ENCODE measurements around the gene BRME1.

BRME1 gene

GRCh38 chr19:13864667-13865570, 41.0 kb downstream of the BRME1 start:
- Histone ChIP-seq H3K4me1 (ENCODE audit: control insufficient read depth, insufficient read depth, low read length) (no peaks in the 10 kb centered on the region; the same call in 1 of the 2 replicates), H3K9me3 (ENCODE audit: control insufficient read depth, insufficient read depth, low read depth, low read length) (no peaks in the 10 kb centered on the region), H3K4me3 (ENCODE audit: low read depth, low read length) (peak overlapping the region; percentile 60), H3K36me3 (ENCODE audit: control insufficient read depth in 2 of 2, insufficient read depth in 1 of 2, low read length in 2 of 2) (no peaks in the 10 kb centered on the region; a peak in 1 of 3 replicates), H3K27ac (ENCODE audit: extremely low read depth, low read depth, low read length) (peak overlapping the region; percentile 65; the same call in 1 of the 2 replicates)
- ChIA-PET POLR2A (interaction anchor here (0.6 to 1.3 kb wide), 3 partner anchors 10 to 196 kb away, joined by 3 read pairs; no protein-coding TSS in a partner anchor), CTCF (interaction anchor here (0.5 to 3.9 kb wide), 4 partner anchors 12 to 211 kb away, joined by 4 to 45 read pairs (median 14); partner anchors contain the start of gene C19orf53)
- TF ChIP-seq ZEB2 (tag by site-specific recombination; IDR thresholded peaks at IDR 0.05) (no peak), ZNF302 (tag by site-specific recombination; IDR thresholded peaks at IDR 0.05; ENCODE audit: low read depth) (no peak), BCL6B (tag by site-specific recombination; IDR thresholded peaks at IDR 0.05) (no peak), HIC1 (tag by site-specific recombination; IDR thresholded peaks at IDR 0.05) (peak; percentile 12; the same call in 1 of the 2 replicates), ZNF560 (tag by site-specific recombination; IDR thresholded peaks at IDR 0.05; ENCODE audit: borderline replicate concordance) (0 out of 2 replicates have a peak, but pooled peaks have one; percentile 13), PRDM1 (tag by site-specific recombination; IDR thresholded peaks at IDR 0.05) (no peak), ZSCAN30 (tag by site-specific recombination; IDR thresholded peaks at IDR 0.05) (no peak), SCRT1 (tag by site-specific recombination; IDR thresholded peaks at IDR 0.05; ENCODE audit: borderline replicate concordance) (no peak), ZNF341 (tag by site-specific recombination; IDR thresholded peaks at IDR 0.05; ENCODE audit: low read depth) (no peak), KLF10 (tag by site-specific recombination; IDR thresholded peaks at IDR 0.05) (no peak), ZNF629 (tag by site-specific recombination; IDR thresholded peaks at IDR 0.05) (no peak), ZNF266 (tag by site-specific recombination; IDR thresholded peaks at IDR 0.05; ENCODE audit: low read depth) (no peak), ZNF133 (tag by site-specific recombination; IDR thresholded peaks at IDR 0.05) (no peak), KLF1 (tag by site-specific recombination; IDR thresholded peaks at IDR 0.05) (peak; percentile 66; the same call in 1 of the 2 replicates), ZBTB7A (tag by site-specific recombination; IDR thresholded peaks at IDR 0.05; ENCODE audit: low read depth) (peak; percentile 66; the same call in 1 of the 2 replicates), ZNF549 (tag by site-specific recombination; IDR thresholded peaks at IDR 0.05) (no peak), ZNF785 (tag by site-specific recombination; IDR thresholded peaks at IDR 0.05) (no peak), ZNF398 (tag by site-specific recombination; IDR thresholded peaks at IDR 0.05) (no peak), ZNF404 (tag by site-specific recombination; IDR thresholded peaks at IDR 0.05) (no peak), ZNF654 (tag by site-specific recombination; IDR thresholded peaks at IDR 0.05; ENCODE audit: low read depth) (no peak), ZNF777 (tag by site-specific recombination; IDR thresholded peaks at IDR 0.05; ENCODE audit: borderline replicate concordance) (no peak; the same call in none of the 2 replicates), ZNF391 (tag by site-specific recombination; IDR thresholded peaks at IDR 0.05; ENCODE audit: borderline replicate concordance, low read depth) (no peak), ZBTB48 (tag by site-specific recombination; IDR thresholded peaks at IDR 0.05) (peak; percentile 53; the same call in 1 of the 2 replicates), ZNF488 (tag by site-specific recombination; IDR thresholded peaks at IDR 0.05) (no peak), ZNF707 (tag by site-specific recombination; IDR thresholded peaks at IDR 0.05) (no peak), ZIC2 (tag by site-specific recombination; IDR thresholded peaks at IDR 0.05) (peak; percentile 71), ZFHX2 (tag by site-specific recombination; conservative IDR thresholded peaks at IDR 0.05) (peak; percentile 64), KLF9 (tag by site-specific recombination; IDR thresholded peaks at IDR 0.05; ENCODE audit: low read depth) (no peak), ZNF623 (tag by site-specific recombination; IDR thresholded peaks at IDR 0.05) (no peak), ZNF248 (tag by site-specific recombination; IDR thresholded peaks at IDR 0.05) (no peak)

All from HEK293 (cell line).